Lower leg skin (tissue), 4 donors: ENCODE measurements around the gene MAST4. TPM values are rescaled to one million over a fixed set of nuclear protein-coding genes. Genes with fewer than 3 reads are reported as not detected.

Source experiments
- DNase-seq, 2 donors: peaks; one replicate each; pipeline ENCODE4 v3.0.0-alpha.2; 2019; ENCODE audit warnings: low spot score in 2 of 2
- H3K4me3 ChIP-seq: fragments of 200-600 bp; sonication (generic); 2 replicates; pipeline ENCODE4 v1.5.1; 2017; ENCODE audit warnings: mild to moderate bottlenecking, low read depth; ENCODE audit not compliant: poor library complexity, severe bottlenecking
- POLR2A ChIP-seq, 2 donors: fragments of 450-650 bp; IDR thresholded peaks; one replicate each; pipeline ENCODE4 v1.6.1; 2016 to 2017; ENCODE audit warnings: antibody characterized with exemption in 2 of 2, mild to moderate bottlenecking in 1 of 2, moderate library complexity in 1 of 2
- WGBS, 2 donors: methylation state at CpG; one replicate each; pipeline ENCODE4 v1.1.5; 2018; 5-methylcytosine and 5-hydroxymethylcytosine counted together
- intact Hi-C: fragments of 100-400 bp; cut with DNase I; formaldehyde crosslinking; loops from one replicate; pipeline ENCODE4 v1.15.0; 2023; ENCODE audit warnings: low total_unique reads
- total RNA-seq, 4 donors: library from RNA; depleted of rRNA; stranded (reverse); fragments of >200 nt; gene quantifications; one replicate each; pipeline ENCODE4 v1.1.0, GENCODE V29; 2016
- TF ChIP-seq, protein P1 (sequence below), 3 donors: fragments of 450-650 bp; IDR thresholded peaks; one replicate each; pipeline ENCODE4 v1.5.1; 2016; ENCODE audit warnings: antibody characterized with exemption in 3 of 3, mild to moderate bottlenecking in 3 of 3, moderate library complexity in 2 of 3

Gene MAST4
- total RNA-seq, 4 donors from 2014 or later: 49.0 to 109 (median 55.5) TPM

- H3K4me3 ChIP-seq: peak overlapping the region; percentile 40
- intact Hi-C loops: no loop called here
- TF ChIP-seq, protein P1, sequence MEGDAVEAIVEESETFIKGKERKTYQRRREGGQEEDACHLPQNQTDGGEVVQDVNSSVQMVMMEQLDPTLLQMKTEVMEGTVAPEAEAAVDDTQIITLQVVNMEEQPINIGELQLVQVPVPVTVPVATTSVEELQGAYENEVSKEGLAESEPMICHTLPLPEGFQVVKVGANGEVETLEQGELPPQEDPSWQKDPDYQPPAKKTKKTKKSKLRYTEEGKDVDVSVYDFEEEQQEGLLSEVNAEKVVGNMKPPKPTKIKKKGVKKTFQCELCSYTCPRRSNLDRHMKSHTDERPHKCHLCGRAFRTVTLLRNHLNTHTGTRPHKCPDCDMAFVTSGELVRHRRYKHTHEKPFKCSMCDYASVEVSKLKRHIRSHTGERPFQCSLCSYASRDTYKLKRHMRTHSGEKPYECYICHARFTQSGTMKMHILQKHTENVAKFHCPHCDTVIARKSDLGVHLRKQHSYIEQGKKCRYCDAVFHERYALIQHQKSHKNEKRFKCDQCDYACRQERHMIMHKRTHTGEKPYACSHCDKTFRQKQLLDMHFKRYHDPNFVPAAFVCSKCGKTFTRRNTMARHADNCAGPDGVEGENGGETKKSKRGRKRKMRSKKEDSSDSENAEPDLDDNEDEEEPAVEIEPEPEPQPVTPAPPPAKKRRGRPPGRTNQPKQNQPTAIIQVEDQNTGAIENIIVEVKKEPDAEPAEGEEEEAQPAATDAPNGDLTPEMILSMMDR (IDR thresholded peaks at IDR 0.05): no peak
- no peak for TF ChIP-seq POLR2A (IDR thresholded peaks at IDR 0.05)
- WGBS, 2 donors: 4 to 5% methylated on average over 4 of the region's 4 CpGs
- DNase-seq: no peak
These were observed 407.4 kb downstream of the MAST4 start for GRCh38 chr5:67003685-67003934.

- DNase-seq: peak; percentile 88 to 97
- TF ChIP-seq, protein P1 (IDR thresholded peaks at IDR 0.05): no peak
- no peak for TF ChIP-seq POLR2A (IDR thresholded peaks at IDR 0.05)
- intact Hi-C loops: no loop called here
- 0 to 1% methylated on average over 38 to 51 of the region's 54 CpGs for WGBS, 2 donors
- H3K4me3 ChIP-seq: peak overlapping the region; percentile 40
These were observed 407.9 kb downstream of the MAST4 start for GRCh38 chr5:67003935-67004729.

DNA sequence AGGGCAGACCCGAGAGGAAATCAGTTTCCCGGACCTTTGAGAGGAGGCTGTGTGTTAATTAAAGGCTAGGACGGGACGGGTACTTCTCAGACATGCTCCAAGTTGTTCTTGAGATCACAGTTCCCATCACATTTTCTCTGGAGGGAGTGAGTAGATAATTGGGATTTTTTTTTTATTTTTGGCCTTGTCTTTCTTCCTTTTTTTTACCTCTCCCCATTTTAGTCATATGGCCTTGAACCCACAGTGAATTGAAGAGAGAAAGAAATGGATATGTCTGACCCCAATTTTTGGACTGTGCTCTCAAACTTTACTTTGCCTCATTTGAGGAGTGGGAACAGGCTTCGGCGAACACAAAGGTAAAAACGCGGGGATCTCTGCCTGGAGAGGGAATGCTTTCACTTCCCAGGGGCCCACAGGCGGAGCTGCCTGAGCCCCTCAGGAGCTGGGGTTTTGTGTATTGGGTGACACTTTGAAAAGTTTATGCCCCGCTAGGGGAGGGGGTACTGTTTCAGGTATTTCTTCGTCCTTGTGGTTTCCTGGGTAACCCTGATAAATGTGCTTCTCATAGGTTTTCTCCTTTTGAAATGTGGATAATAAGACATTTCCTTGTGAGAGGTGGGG is 408.6 kb downstream of the MAST4 start:
- H3K4me3 ChIP-seq: peak overlapping the region; percentile 40
- intact Hi-C loops: no loop called here
- no peak for DNase-seq
- WGBS, 2 donors: 12 to 17% methylated on average over 11 of the region's 11 CpGs
- TF ChIP-seq, protein P1 (IDR thresholded peaks at IDR 0.05): no peak
- no peak for TF ChIP-seq POLR2A (IDR thresholded peaks at IDR 0.05)

DNA sequence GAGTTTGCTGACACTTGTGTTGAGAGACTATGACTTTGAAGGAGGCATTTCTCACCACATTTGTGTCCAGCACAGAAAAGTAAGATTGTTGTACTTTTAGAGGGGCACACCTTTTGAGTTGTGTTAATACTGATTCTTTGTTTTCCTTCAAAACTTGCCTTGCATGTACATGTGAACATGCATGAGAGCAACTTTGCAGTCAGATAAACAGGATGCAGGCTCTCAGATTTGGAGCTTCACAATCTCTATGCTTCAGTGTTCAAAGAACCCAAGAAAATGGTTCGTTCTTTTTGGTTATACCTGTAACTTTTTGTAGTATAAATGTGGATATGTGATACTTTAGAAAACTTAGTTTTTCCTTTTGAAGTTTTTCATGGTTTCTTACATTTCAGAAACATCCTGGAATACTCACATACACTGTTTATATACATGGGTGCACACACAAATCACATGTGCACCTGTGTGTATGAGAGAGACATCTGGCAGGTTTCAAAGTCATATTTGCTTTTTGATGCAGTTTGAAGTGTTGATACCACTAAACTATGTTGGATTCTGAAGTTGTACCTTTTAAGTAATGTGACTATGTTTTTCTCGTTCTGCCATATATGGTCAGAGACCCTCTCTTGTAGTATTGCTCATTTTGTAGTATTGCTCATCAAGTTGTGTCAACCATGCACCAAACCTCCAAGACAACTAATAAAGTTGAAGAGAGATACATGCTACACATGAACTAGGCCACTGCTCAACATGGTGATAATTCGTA is 409.7 kb downstream of the MAST4 start:
- 47 to 54% methylated on average over 3 of the region's 3 CpGs for WGBS, 2 donors
- DNase-seq: no peak
- intact Hi-C loops: no loop called here
- TF ChIP-seq, protein P1 (IDR thresholded peaks at IDR 0.05): no peak
- H3K4me3 ChIP-seq: no peak overlapping the region

DNA sequence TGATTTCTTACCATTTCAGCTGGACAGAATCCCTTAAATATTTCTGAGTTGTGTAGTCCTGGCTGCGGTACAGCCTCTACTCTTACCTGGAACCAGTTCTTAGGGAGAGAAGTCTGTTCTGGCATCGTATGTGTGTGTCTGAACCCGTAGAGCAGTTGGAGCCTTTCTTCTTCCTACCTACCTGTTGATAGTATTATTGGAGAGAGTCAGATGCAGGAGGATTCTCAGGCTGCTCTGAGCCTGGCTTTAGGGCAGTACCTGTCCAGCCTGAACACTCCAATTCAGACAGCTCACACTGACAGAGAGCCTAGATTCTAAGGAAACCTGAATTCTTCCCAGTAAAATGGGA is 410.3 kb downstream of the MAST4 start:
- WGBS, 2 donors: 45 to 47% methylated on average over 3 of the region's 3 CpGs
- no peak overlapping the region for H3K4me3 ChIP-seq
- intact Hi-C loops: no loop called here
- TF ChIP-seq, protein P1 (IDR thresholded peaks at IDR 0.05): no peak
- no peak for TF ChIP-seq POLR2A (IDR thresholded peaks at IDR 0.05)
- no peak for DNase-seq
